GM11168 (cell line): ENCODE measurements around the gene EDDM13.
"Not testable (repeated sequence)": the region's sequence is repeated elsewhere in the genome, so short reads cannot be mapped to it uniquely, and the experiment has no call there.

Source experiments
- in situ Hi-C: fragments of 300-500 bp; cut with MboI; formaldehyde crosslinking; loops from one replicate; pipeline ENCODE4 v1.12.0; 2022; ENCODE audit warnings: low sequenced_read_pairs; ENCODE audit not compliant: unreplicated experiment

Gene EDDM13

GRCh38 chr19:56319991-56320390 is 47.4 kb downstream of the EDDM13 start:
- in situ Hi-C loops = loop anchor here (10.0 kb wide), 1 partner anchor 245 kb away; no protein-coding TSS in a partner anchor

GRCh38 chr19:56321254-56321988 is 48.9 kb downstream of the EDDM13 start:
- in situ Hi-C loops = loop anchor here (10.0 kb wide), 1 partner anchor 247 kb away; no protein-coding TSS in a partner anchor

GRCh38 chr19:56321989-56322440 is 49.5 kb downstream of the EDDM13 start:
- in situ Hi-C loops = loop anchor here (10.0 kb wide), 1 partner anchor 247 kb away; no protein-coding TSS in a partner anchor

GRCh38 chr19:56324436-56324835 is 51.9 kb downstream of the EDDM13 start:
- in situ Hi-C loops = loop anchor here (10.0 kb wide), 1 partner anchor 250 kb away; no protein-coding TSS in a partner anchor

GRCh38 chr19:56332695-56333094 is 60.1 kb downstream of the EDDM13 start:
- in situ Hi-C loops = no loop called here

- in situ Hi-C loops = no loop called here
Measured at GRCh38 chr19:56333506-56333905, 61.0 kb downstream of the EDDM13 start.

GRCh38 chr19:56335371-56335770 is 62.8 kb downstream of the EDDM13 start:
- in situ Hi-C loops = not testable (repeated sequence)

GRCh38 chr19:56337077-56337476 is 64.5 kb downstream of the EDDM13 start:
- in situ Hi-C loops = not testable (repeated sequence)

GRCh38 chr19:56339031-56339430 is 66.5 kb downstream of the EDDM13 start:
- in situ Hi-C loops = not testable (repeated sequence)

- in situ Hi-C loops = no loop called here
Measured at GRCh38 chr19:56341948-56342347, 69.4 kb downstream of the EDDM13 start.

- in situ Hi-C loops = no loop called here
Measured at GRCh38 chr19:56347163-56347778, 74.7 kb downstream of the EDDM13 start.

GRCh38 chr19:56348289-56348877 is 75.8 kb downstream of the EDDM13 start:
- in situ Hi-C loops = no loop called here

- in situ Hi-C loops = no loop called here
Measured at GRCh38 chr19:56350416-56351045, 78.0 kb downstream of the EDDM13 start.

- in situ Hi-C loops = no loop called here
Measured at GRCh38 chr19:56351208-56351607, 78.7 kb downstream of the EDDM13 start.

GRCh38 chr19:56355517-56355916 is 83.0 kb downstream of the EDDM13 start:
- in situ Hi-C loops = no loop called here

- in situ Hi-C loops = no loop called here
Measured at GRCh38 chr19:56356944-56357343, 84.4 kb downstream of the EDDM13 start.
